Thyroid gland (tissue), 4 donors: ENCODE results near the gene NLE1. TPM values are rescaled to one million over a fixed set of nuclear protein-coding genes. Genes with fewer than 3 reads are reported as not detected.
"Not testable (repeated sequence)": the region's sequence is repeated elsewhere in the genome, so short reads cannot be mapped to it uniquely, and the experiment has no call there.

Experiments
- DNase-seq, 2 donors: peaks; one replicate each; pipeline ENCODE4 v3.0.0-alpha.2; 2019
- H3K27ac ChIP-seq, 3 donors: fragments of 200-600 bp; sonication (generic); 1 replicate in 2 of 3; 2 replicates in 1 of 3; pipeline ENCODE4 v1.5.1; 2016 to 2019; ENCODE audit warnings: mild to moderate bottlenecking in 1 of 3, moderate library complexity in 1 of 3
- H3K27me3 ChIP-seq: fragments of 200-600 bp; sonication (generic); one replicate; pipeline ENCODE4 v1.5.1; 2019
- H3K36me3 ChIP-seq, 2 donors: fragments of 200-600 bp; sonication (generic); one replicate each; pipeline ENCODE4 v1.5.1; 2016 to 2019
- H3K4me1 ChIP-seq, 2 donors: fragments of 200-600 bp; sonication (generic); one replicate each; pipeline ENCODE4 v1.5.1; 2017 to 2019
- H3K4me3 ChIP-seq, 3 donors: fragments of 200-600 bp; sonication (generic); replicated peaks in 1 of 3; 1 replicate in 2 of 3; 2 replicates in 1 of 3; pipeline ENCODE4 v1.5.1; 2016; ENCODE audit warnings: mild to moderate bottlenecking in 1 of 3
- H3K9me3 ChIP-seq: fragments of 200-600 bp; sonication (generic); one replicate; pipeline ENCODE4 v1.5.1; 2017
- CTCF ChIP-seq, 6 experiments: fragments of 200-600 bp in 3 of 6; fragments of 450-650 bp in 3 of 6; sonication (generic) in 3 of 6; IDR thresholded peaks; one replicate each; pipeline ENCODE4 v1.5.1; 2016 to 2019; ENCODE audit warnings: antibody characterized with exemption in 6 of 6, mild to moderate bottlenecking in 2 of 6, inconsistent platforms in 1 of 6, moderate library complexity in 1 of 6
- POLR2A ChIP-seq, 2 donors: fragments of 450-650 bp; IDR thresholded peaks; one replicate each; pipeline ENCODE4 v1.6.1; 2017; ENCODE audit warnings: antibody characterized with exemption in 2 of 2, mild to moderate bottlenecking in 2 of 2, moderate library complexity in 1 of 2
- WGBS, 2 donors: methylation state at CpG; one replicate each; pipeline ENCODE4 v1.1.5; 2017; 5-methylcytosine and 5-hydroxymethylcytosine counted together
- intact Hi-C: fragments of 100-400 bp; cut with DNase I; formaldehyde crosslinking; loops from one replicate; pipeline ENCODE4 v1.15.1; 2023
- total RNA-seq, 4 donors: library from RNA; depleted of rRNA; stranded (reverse); fragments of >200 nt; gene quantifications; one replicate each; pipeline ENCODE4 v1.2.3, GENCODE V29; 2016

NLE1 gene
- total RNA-seq, 4 donors from 2014 or later: 9.7 to 13.6 (median 11.6) TPM

- no peak overlapping the region for H3K27ac ChIP-seq
- peaks cover 2 to 7% of the 10 kb centered on the region in 2 donors for H3K36me3 ChIP-seq
- TF ChIP-seq CTCF (IDR thresholded peaks at IDR 0.05) (no peak), POLR2A (IDR thresholded peaks at IDR 0.05) (no peak)
- no peaks in the 10 kb centered on the region for H3K27me3 ChIP-seq
- intact Hi-C loops: loop anchor here (5.0 kb wide), 1 partner anchor 98 kb away; no protein-coding TSS in a partner anchor
- no peak overlapping the region for H3K4me3 ChIP-seq
- no peak for DNase-seq
- no peaks in the 10 kb centered on the region for H3K9me3 ChIP-seq
- peaks cover 0 to under 1% of the 10 kb centered on the region in 2 donors for H3K4me1 ChIP-seq
- 86 to 100% methylated on average over 2 of the region's 2 CpGs for WGBS, 2 donors
Measured at GRCh38 chr17:35094902-35095301, 47.2 kb downstream of the NLE1 start.

- H3K4me1 ChIP-seq: peaks cover 8 to 20% of the 10 kb centered on the region in 2 donors
- intact Hi-C loops: loop anchor here (5.0 kb wide), 1 partner anchor 93 kb away; no protein-coding TSS in a partner anchor
- not testable (repeated sequence) for H3K27me3 ChIP-seq, H3K4me3 ChIP-seq, DNase-seq, H3K9me3 ChIP-seq, H3K36me3 ChIP-seq, H3K27ac ChIP-seq
- 93 to 94% methylated on average over 11 of the region's 11 CpGs for WGBS, 2 donors
Measured at GRCh38 chr17:35090707-35091106, 51.4 kb downstream of the NLE1 start.

- H3K27me3 ChIP-seq: no peaks in the 10 kb centered on the region
- WGBS, 2 donors: 48 to 69% methylated on average over 13 to 22 of the region's 22 CpGs
- H3K27ac ChIP-seq: peak overlapping the region; percentile 73 to 94 (median 82)
- peak overlapping the region in 1 of 3 donors; percentile 80 for H3K4me3 ChIP-seq
- peaks cover 17 to 20% of the 10 kb centered on the region in 2 donors for H3K4me1 ChIP-seq
- H3K36me3 ChIP-seq: no peaks in the 10 kb centered on the region
- no peaks in the 10 kb centered on the region for H3K9me3 ChIP-seq
- intact Hi-C loops: loop anchor here (5.0 kb wide), 1 partner anchor 92 kb away; no protein-coding TSS in a partner anchor
- TF ChIP-seq POLR2A (IDR thresholded peaks at IDR 0.05): no peak
- peak in 2 of 6 experiments; percentile 23 to 46 for TF ChIP-seq CTCF (IDR thresholded peaks at IDR 0.05)
- peak; percentile 8 to 15 for DNase-seq
Measured at GRCh38 chr17:35089586-35090296, 52.4 kb downstream of the NLE1 start.

- intact Hi-C loops: no loop called here
Measured at GRCh38 chr17:35088881-35089585, 53.1 kb downstream of the NLE1 start.

More at GRCh38 chr17:35088881-35089585, 53.1 kb downstream of the NLE1 start:
- Histone ChIP-seq H3K27me3 (no peaks in the 10 kb centered on the region), H3K36me3 (no peaks in the 10 kb centered on the region), H3K27ac (peak overlapping the region; percentile 93 to 97 (median 94)), H3K4me1 (peaks cover 20 to 21% of the 10 kb centered on the region in 2 donors), H3K9me3 (no peaks in the 10 kb centered on the region), H3K4me3 (peak overlapping the region; percentile 70 to 88 (median 80))
- 0% methylated on average over 1 to 14 of the region's 80 CpGs for WGBS, 2 donors
- peak; percentile 87 to 89 for DNase-seq
- TF ChIP-seq POLR2A (IDR thresholded peaks at IDR 0.05) (peak; percentile 72 to 90), CTCF (IDR thresholded peaks at IDR 0.05) (peak in 5 of 6 experiments; percentile 75 to 95 (median 85))
